HG03469 (cell line): ENCODE results near the gene BANF2.
"Not testable (repeated sequence)": the region's sequence is repeated elsewhere in the genome, so short reads cannot be mapped to it uniquely, and the experiment has no call there.

Experiments used
- ATAC-seq: cut with Tn5 transposase; IDR thresholded peaks from one replicate; pipeline ENCODE4 v1.9.1; 2021; ENCODE audit warnings: mild to moderate bottlenecking, moderate library complexity, moderate number of reproducible peaks; ENCODE audit not compliant: unreplicated experiment

The BANF2 gene

DNA sequence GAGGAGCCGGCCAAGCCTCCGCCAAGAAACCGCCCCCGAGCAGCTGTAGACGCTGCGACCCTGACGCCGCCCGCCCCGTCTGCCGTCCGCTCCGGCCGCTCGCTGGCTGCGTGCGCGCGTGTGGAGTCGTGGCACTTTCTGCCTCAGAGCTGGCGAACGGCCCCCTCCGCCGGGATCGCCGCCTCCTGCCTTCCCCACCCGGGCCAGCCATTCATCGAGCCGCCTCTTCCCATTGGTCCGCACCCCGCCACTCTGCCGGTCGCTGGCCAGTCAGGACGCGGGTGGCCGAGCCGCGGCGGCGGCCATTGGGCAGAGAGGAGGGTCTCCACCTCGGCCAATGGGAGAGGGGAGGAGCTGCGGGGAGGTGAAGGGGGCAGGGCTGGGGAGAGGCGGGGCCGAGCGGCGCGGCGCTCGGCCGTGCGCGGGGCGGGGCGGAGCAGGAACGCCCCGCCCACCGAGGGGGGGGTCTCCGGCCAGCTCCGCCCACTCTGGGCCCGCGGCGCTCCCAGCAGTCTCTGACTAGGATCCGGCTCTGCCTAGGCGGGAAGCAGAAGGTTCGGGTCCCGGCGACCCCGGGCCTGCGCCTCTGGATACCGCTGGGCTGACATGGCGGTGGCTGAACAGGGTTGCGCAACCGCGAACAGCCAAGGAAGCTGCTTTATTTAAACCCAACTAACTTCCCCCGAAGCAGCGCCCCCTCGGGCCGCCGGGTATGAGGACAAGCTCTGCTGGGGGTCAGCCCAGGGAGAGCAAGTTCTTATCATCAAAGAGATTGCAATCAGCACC lies 17.5 kb upstream of the BANF2 start, which contains the start of gene RRBP1:
Gene RRBP1, minus strand, starts transcription at position 140 of the 786 bp plus-strand sequence. CDS start 21,735 bp downstream, outside the sequence.
- ATAC-seq, result peak; percentile 79

DNA sequence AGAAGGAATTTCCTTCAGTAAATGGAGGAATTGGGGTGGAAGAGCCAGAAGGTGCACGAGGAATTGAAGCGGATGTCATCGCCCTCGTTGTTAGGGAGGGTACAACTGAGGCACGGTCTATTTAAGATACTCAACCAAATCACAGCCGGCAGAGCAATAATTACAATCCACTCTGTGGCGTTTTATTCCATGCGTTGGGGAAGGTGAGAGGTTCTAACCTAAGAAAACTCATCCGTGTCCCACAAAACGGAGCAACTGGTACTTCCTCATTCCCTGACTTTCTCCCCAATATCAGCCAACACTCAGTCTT lies 16.9 kb upstream of the BANF2 start:
- no peak for ATAC-seq

GRCh38 chr20:17683218-17684076 lies 16.3 kb upstream of the BANF2 start:
- no peak for ATAC-seq

- no peak for ATAC-seq
Measured at GRCh38 chr20:17684077-17684888, 15.5 kb upstream of the BANF2 start.

DNA sequence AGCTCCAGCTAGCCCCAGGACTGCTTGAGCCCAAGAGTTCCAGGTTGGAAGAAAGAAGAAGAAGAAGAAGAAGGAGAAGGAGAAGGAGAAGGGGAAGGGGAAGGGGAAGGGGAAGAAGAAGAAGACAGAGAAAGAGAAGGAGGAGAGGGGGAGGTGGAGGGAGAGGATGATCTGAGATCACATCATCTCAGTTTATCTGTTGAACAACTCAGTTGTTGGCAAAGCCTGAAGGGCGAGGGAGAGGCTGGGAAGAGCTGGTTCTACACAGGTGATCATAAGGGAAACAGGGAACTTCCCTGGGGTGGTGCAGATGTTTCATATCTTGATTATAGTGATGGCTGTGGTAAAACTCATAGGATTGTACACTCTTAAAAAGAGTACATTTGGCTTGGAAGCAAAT lies 14.6 kb upstream of the BANF2 start:
- ATAC-seq, result no peak

DNA sequence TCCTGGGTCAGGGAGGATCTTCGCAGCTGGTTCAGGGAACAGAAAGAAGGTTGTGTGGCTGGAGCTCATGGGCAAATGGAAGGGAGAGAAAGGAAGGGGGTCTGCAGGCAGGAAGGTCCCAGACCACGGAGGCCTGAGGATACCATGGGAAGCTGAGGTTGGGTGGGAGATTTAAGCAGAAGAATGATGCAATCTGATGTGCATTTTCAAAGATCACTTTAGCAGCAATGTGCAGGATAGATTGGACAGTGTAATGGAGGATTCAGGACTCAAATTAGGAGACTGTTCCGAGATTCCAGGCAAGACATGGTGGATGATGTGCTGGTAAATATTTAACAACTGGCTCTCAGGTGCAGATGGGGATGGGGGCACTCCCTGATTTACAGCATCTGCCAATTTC lies 12.0 kb upstream of the BANF2 start:
- ATAC-seq, result no peak

DNA sequence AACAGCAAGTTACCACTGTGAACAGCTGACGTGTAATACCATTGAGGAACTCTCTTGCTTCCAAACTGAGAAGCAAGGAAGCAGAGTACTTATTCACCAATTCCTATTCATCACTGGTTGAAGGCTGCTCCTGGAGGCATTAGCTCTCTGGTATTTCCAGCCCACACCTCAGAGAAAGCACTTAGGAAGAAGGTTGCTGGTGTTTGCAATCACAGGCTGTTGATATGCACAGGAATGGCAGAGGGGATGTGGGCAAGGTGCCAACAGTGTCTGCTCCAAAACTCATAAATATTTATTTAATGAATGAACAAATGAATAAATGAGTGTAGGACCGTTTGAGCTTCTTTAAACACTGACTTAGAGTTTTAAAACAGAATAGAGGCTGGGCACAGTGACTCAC lies 10.8 kb upstream of the BANF2 start:
- ATAC-seq, result no peak

DNA sequence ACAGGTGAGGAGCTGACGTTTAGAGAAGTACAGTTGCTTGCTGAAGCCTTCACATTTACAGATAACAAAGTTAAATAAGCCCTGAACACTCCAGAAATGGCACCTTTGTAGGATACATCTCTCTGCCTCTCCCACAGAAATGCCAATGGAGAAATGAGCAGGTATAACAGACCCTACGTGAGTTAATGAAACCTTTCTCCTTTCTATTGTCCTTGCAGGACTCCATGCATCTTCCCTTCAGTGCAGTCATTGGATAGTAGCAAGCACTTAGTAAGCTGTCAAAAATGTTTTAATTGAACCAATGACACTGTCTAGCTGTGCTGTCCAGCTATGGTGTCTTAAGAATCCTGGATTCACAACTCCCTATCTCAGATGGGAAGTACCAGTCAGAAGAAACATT lies 9.6 kb upstream of the BANF2 start:
- no peak for ATAC-seq

GRCh38 chr20:17691758-17692157 lies 8.0 kb upstream of the BANF2 start:
- no peak for ATAC-seq

GRCh38 chr20:17693444-17694001 lies 6.2 kb upstream of the BANF2 start:
- no peak for ATAC-seq

DNA sequence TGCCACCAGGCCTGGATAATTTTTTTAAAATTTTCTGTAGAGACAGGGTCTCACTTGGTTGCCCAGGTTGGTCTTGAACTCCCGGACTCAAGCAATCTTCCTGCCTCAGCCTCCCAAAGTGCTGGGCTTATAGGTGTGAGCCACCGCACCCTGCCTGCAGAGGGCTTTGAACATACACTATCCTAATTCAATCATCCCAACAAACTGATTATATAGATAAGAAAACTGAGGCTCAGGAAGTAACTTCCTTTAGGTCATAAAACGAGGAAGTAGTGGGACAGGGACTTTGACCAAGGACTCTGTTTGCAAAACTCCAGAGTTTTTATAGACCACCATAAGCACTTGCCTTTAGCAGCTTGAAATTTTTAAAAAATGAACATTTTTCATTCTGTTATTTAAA lies 5.0 kb upstream of the BANF2 start:
- no peak for ATAC-seq

DNA sequence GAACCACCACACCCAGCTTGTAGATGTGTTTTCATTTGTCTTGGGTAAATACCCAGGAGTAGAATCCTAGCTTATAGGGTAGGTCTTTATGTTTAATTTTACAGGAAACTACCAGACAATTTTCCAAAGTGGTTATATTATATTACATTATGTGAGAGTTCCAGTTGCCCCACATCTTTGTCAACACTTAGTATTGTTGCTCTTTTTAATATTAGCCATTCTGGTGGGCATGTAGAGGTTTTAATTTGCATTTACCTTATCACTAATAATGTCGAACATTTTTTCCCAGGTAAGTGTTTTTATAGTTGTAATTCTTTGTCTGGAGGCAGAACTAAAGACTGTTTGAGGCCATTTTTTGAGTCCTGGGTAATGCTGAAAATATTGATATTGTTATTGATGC lies 3.5 kb upstream of the BANF2 start:
- ATAC-seq, result no peak

- no peak for ATAC-seq
Measured at GRCh38 chr20:17697171-17697570, 2.6 kb upstream of the BANF2 start.

GRCh38 chr20:17698384-17698783 lies 1.4 kb upstream of the BANF2 start:
- no peak for ATAC-seq

- no peak for ATAC-seq
Measured at GRCh38 chr20:17700637-17701036, 871 bp downstream of the BANF2 start.

DNA sequence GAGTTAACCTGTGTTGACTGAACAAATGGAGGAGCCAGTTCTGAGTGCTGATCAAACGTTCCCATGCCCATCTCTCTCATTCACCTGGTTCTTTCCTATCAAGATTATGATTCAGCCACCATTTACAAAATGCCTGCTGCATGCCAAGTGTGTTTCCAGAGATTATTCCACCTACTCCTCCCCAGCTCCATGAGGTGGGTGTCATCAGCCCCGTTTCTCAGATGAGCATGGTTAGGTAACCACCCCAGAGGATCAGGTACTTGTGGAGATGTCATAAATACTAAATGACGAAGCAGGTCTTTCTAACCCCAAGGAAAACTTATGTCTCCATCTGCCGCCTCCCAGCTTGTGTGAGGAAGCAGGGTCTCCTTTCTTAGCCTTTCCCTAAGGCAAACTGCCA lies 2.1 kb downstream of the BANF2 start:
- ATAC-seq, result no peak

GRCh38 chr20:17704589-17705317 lies 5.0 kb downstream of the BANF2 start:
- no peak for ATAC-seq

DNA sequence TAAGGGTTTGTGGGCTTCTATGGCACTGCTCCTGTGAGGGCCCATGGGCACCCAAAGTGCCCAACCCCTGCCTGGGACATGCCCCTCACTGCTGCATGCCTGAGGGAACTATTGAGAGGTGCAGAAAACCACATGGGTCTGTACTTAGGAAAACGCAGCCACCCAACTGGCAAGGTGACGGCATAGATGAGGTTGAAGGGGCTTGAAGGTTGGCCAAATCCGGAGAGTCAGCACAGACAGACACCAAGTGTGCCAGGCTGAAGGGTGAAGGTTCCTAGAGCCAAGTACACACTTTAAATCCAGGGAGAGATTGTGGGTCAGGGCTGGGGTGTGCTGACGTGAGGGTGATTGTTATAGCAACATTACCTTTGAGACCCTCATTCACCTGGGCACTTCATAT lies 6.2 kb downstream of the BANF2 start:
- no peak for ATAC-seq

DNA sequence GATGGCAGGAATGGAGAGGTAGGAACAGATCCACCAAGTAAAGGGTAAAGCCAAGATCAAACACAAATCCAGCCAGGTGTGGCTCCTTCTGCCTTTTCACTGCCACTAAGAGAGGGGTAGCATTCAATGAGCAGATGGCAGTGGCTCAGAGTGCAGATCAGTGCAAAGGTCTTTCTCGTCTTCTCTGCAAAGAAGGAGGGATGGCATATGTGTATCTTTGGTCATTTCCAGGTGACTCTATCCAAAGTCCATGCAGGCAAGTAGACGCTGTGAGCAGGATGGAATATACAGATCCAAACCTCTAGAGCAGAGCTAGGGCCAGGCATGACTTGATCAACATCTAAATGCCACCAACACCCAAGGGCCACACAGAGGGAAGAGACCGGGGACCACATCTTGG lies 6.9 kb downstream of the BANF2 start:
- ATAC-seq, result no peak

GRCh38 chr20:17707951-17708350 lies 8.2 kb downstream of the BANF2 start:
- not testable (repeated sequence) for ATAC-seq
